ENCODE data around the gene PDLIM7.

Gene PDLIM7

DNA sequence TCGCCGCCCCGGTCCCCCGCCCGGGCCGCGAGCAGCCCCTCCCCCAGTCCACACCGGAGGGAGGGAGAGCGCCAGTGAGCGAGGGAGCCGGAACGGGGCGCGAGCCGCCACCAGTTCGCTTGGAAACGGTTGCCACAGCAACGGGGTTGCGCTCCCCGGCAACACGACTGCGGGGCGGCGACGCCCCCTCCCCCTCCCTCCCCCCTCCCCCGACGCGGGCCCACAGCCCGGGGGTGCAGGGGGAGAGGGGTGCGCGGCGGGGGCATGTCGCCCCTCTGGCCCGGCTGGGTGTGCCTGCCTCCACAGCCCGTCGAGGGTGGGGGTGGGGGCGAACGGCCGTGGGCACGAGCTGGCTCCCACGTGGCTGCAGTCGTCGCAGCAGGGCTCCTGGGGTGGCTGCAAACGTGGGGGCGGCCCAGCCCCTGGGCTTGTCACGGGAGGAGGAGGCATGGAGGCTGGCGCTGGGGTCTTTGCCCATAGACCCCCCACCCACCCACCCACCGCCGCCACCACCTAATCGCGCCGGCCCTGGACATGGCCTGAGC, 50.3 kb downstream of the PDLIM7 start:
- FAIRE-seq (no peak), DNase-seq (ENCODE audit: insufficient read length, low spot score) (no peak)

- DNase-seq (ENCODE audit: insufficient read length, low spot score) (peak; percentile 85), FAIRE-seq (peak; percentile 91)
These were observed 51.0 kb downstream of the PDLIM7 start, which contains the start of gene PRR7 for GRCh38 chr5:177446200-177447065. PRR7 (plus strand) TSS chr5:177446814; CDS start chr5:177455068, 8,254 bp downstream.

GRCh38 chr5:177445917-177446199, 51.5 kb downstream of the PDLIM7 start:
- DNase-seq (ENCODE audit: insufficient read length, low spot score) = no peak
- no peak for FAIRE-seq

- FAIRE-seq (peak; percentile 78), DNase-seq (ENCODE audit: insufficient read length, low spot score) (no peak)
These were observed 52.1 kb downstream of the PDLIM7 start for GRCh38 chr5:177445052-177445916.

DNA sequence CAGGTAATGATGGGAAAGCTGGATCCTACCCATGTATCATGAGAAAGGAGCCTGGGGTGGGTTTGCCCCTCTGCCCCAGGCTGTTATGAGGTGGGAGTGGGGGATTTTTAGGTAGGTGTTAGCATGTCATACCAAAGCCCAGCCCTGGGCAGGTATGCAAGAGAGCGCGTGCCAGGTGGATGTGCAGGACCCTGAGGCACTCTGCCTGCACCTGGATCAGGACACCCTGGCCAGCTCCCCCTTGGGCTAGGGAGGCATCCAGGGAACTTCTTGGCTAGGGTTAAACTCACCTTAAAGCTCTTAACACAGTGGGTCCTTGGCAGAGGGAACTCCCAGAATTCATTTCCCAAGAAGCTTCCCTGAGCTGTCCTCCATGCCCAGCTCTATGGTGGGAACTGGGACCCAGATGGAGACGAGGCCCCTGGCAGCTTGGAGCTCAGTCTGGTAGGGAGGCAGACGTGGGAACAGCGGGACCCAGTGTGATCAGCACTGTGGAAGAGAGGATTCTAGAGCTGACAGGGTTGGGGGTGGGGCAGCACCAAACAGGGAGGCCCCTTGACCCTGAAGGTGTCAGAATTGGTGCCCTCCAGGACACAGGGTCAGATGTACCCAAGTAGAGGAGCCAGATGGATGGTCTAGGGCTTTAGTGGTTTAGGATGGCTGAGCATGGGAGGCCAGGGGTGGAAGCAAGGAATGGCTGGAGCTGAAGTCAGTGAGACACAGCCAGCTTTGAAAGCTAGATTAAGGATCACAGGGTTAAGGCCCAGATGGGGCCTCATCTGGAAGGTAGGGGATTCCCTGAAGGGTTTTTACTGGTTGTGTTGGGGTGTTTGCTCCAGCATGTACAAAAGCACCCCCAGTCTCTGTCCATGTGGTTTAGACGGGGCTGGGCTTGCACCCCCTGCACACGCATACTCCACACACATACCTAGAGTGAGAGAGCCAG, 53.0 kb downstream of the PDLIM7 start:
- no peak for DNase-seq (ENCODE audit: insufficient read length, low spot score)
- FAIRE-seq = peak; percentile 26

DNA sequence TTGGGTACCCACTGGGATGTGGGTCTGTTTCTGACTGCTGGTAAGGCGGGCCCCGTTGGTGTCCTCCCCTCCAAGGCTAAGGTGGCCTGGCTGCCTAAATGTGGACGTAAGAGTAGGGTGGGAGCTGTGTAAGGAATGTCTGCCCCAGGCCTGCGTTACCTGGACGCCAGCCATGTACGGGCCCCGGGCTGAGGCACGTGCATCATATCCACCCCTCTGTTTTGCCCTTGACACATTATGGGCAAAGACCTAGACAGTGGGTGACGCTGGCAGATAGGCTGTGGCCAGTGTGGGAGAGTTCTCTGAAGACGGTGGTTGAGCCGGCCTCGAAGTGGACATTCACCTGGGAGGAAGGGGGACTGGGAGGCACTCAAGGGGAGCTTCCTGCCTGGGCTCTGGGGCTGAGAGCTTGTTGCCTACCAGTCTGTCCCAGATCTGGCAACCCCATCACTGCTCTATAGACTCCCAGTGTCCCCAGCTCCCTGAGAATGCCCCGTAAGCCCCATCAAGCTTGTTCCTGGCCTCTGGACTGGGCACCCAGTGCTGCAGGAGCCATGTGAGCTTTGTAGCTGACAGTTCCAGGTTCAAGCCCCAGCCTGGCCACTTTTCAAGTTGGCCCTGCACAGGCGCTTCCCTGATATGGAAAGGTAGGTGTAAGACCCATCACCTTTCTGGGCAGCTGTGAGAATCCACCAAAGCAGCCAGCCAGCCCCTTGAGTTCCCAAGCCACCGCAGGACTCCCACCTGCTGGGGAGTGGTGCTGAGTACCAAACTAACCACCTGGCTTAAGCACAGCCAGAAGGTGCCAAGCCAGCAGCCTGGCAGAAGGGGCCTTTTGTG, 54.0 kb downstream of the PDLIM7 start:
- FAIRE-seq = no peak
- DNase-seq (ENCODE audit: insufficient read length, low spot score) = no peak

DNA sequence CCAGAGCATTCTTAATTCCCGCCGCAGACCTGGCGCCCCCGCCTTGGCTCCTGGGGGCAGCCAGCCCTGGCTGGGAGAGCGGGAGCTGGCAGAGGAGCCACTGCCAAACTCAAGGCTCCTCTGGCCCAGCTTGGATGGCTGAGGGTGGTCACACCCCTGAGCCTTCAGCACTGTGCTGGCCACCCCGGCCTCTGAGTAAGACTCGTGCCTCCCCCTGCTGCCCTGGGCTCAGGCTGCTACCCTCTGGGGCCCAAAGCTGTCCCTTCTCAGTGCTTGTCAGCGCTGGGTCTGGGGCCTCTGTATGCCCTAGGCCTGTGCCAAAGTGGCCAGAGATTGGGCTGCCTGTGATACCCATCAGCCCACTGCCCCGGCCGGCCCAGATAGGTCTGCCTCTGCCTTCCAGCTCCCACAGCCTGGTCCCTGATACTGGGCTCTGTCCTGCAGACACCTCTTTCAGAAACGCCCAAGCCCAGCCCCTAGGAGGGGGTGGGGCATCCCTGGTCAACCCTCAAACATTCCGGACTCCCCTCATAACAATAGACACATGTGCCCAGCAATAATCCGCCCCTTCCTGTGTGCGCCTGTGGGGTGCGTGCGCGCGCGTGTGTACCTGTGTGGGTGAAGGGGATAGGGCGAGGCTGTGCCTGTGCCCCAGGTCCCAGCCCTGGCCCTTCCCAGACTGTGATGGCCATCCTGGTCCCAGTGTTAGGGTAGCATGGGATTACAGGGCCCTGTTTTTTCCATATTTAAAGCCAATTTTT, 55.2 kb downstream of the PDLIM7 start:
- no peak for FAIRE-seq
- no peak for DNase-seq (ENCODE audit: insufficient read length, low spot score)

- FAIRE-seq = no peak
- no peak for DNase-seq (ENCODE audit: insufficient read length, low spot score)
These were observed 56.2 kb downstream of the PDLIM7 start for GRCh38 chr5:177440990-177441780.

DNA sequence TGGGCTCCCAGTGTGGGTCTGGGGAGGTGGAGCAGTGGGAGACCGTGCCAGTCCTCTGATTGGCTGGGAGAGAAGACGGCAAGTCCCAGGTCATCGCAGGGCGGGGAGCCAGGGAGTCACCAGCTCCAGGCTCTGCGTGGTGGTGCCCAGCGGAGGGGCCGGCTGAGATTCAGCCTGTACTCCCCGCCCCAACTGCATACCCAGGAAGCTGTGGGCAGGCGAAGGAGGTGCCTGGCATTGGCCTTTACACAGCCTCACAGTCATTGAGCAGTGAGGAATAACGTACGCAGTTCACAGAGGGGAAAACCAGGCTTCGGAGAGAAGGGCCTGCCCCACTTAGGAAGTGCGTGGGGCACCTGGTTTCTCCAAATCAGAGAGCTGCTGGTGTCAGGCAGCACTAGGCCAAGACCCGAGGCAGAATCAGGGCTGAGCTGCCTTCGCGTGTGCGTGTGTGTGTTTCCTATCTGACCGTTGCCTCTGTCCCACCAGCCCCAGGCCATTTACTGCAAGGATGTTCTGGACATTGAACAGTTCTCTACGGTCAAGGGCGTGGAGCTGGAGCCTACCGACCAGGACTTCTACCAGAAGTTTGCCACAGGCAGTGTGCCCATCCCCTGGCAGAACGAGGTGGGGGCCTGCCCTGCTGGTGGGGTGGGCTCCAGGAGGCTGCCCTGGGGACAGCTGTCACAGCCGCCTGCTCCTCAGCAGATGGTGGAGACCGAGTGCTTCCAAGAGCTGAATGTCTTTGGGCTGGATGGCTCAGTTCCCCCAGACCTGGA, 57.0 kb downstream of the PDLIM7 start:
- FAIRE-seq (no peak), DNase-seq (ENCODE audit: insufficient read length, low spot score) (no peak)

- DNase-seq (ENCODE audit: insufficient read length, low spot score) = no peak
- no peak for FAIRE-seq
These were observed 57.8 kb downstream of the PDLIM7 start for GRCh38 chr5:177439518-177440053.

DNA sequence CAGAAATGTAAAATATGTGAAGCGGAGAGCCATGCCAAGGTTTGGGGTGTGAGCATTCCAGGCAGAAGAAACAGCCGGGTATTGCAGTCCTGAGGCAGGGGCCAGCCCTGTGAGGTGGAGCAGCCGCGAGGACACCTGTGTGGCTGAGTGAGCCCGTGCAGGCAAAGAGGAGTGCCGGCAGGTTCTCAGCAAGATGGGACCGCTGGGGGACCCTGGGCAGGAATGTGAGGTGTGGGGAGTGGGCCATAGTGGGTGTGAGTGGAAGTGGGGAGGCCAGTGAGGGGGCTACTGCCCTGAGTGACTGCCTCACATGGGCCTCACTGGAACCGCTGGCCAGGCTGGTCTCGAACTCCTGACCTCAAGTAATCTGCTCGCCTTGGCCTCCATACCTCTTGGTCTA, 58.9 kb downstream of the PDLIM7 start:
- FAIRE-seq (no peak), DNase-seq (ENCODE audit: insufficient read length, low spot score) (no peak)

DNA sequence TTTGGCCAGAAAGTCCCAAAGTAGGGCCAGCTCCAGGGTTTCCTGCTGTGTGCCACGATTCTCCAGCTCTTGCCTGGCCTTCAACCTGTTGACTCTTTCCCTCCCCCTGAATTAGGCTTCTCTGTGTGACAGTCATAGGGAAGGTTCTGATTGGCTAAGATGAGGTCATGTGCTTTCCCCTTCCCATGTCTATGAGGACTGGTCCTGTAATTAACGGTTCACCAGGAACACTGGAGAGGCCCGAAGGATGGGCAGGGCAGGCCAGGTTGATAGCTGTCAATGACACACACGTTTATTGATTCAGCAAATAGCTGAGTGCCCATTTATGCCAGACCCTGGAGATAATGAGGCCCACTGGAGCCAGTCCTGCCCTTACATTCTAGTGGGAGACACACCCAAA, 59.8 kb downstream of the PDLIM7 start:
- FAIRE-seq (no peak), DNase-seq (ENCODE audit: insufficient read length, low spot score) (no peak)

DNA sequence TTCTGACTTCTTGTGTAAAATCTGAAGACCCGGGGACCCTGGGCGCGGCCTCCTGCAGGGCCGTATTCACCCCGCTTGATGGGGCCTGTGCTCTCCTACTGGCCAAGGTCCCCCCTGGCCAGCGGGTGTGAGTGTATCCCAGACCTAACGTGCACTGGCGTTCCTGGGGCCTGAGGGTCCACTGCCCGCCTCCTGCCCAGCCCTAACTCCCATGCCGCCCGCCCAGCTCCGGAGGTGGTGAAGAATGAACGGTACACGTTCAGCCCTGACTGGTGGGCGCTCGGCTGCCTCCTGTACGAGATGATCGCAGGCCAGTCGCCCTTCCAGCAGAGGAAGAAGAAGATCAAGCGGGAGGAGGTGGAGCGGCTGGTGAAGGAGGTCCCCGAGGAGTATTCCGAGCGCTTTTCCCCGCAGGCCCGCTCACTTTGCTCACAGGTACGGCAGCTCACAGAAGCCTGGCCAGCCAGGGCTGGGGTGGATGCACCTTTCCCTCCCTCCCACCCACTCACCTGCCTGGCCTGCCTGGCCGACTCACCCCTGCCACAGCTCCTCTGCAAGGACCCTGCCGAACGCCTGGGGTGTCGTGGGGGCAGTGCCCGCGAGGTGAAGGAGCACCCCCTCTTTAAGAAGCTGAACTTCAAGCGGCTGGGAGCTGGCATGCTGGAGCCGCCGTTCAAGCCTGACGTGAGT, 61.4 kb downstream of the PDLIM7 start:
- DNase-seq (ENCODE audit: insufficient read length, low spot score) (no peak), FAIRE-seq (no peak)

GRCh38 chr5:177434942-177435738, 62.3 kb downstream of the PDLIM7 start:
- DNase-seq (ENCODE audit: insufficient read length, low spot score) (no peak), FAIRE-seq (no peak)

GRCh38 chr5:177434437-177434836, 63.0 kb downstream of the PDLIM7 start:
- no peak for DNase-seq (ENCODE audit: insufficient read length, low spot score)
- FAIRE-seq = no peak
